HepG2 (cell line): ENCODE results near the gene SFMBT1.

Experiments
- ATF3 ChIP-seq: sonication (generic); formaldehyde crosslinking; IDR thresholded peaks from 2 replicates; pipeline ENCODE4 v1.4.0; 2020; ENCODE audit warnings: missing genetic modification reagents
- FOXK1 ChIP-seq: sonication (generic); formaldehyde crosslinking; IDR thresholded peaks from 2 replicates; pipeline ENCODE4 v1.4.0; 2020; ENCODE audit warnings: low read depth, missing genetic modification reagents, borderline replicate concordance
- GATAD1 ChIP-seq: IDR thresholded peaks from 2 replicates; pipeline ENCODE4 v1.6.1; 2016; ENCODE audit warnings: missing genetic modification reagents, missing compliant biosample characterization
- POGZ ChIP-seq: sonication (generic); formaldehyde crosslinking; IDR thresholded peaks from 2 replicates; pipeline ENCODE4 v1.4.0; 2020; ENCODE audit warnings: mild to moderate bottlenecking, missing genetic modification reagents
- SP2 ChIP-seq: sonication (generic); formaldehyde crosslinking; IDR thresholded peaks from 2 replicates; pipeline ENCODE4 v1.5.1; 2020; ENCODE audit warnings: mild to moderate bottlenecking, missing genetic modification reagents
- ZFP37 ChIP-seq: sonication (generic); formaldehyde crosslinking; IDR thresholded peaks from 2 replicates; pipeline ENCODE4 v1.4.0; 2020; ENCODE audit warnings: missing genetic modification reagents, borderline replicate concordance
- ZNF362 ChIP-seq: sonication (generic); formaldehyde crosslinking; IDR thresholded peaks from 2 replicates; pipeline ENCODE4 v1.4.0; 2020; ENCODE audit warnings: missing genetic modification reagents, mild to moderate bottlenecking, borderline replicate concordance
- ZNF672 ChIP-seq: sonication (generic); formaldehyde crosslinking; IDR thresholded peaks from 2 replicates; pipeline ENCODE4 v1.8.1; 2022; ENCODE audit warnings: missing genetic modification reagents

- TF ChIP-seq POGZ (CRISPR knock-in tag) = no peak
- no peak for TF ChIP-seq FOXK1 (CRISPR knock-in tag)
- TF ChIP-seq GATAD1 (CRISPR knock-in tag) = no peak
- TF ChIP-seq ZFP37 (CRISPR knock-in tag) = no peak
- TF ChIP-seq ATF3 (CRISPR knock-in tag) = no peak
- no peak for TF ChIP-seq ZNF362 (CRISPR knock-in tag)
- no peak for TF ChIP-seq ZNF672 (CRISPR knock-in tag)
- TF ChIP-seq SP2 (CRISPR knock-in tag) = no peak; the same call in 1 of the 2 replicates
Measured at GRCh38 chr3:53073553-53074365, 27.9 kb upstream of the SFMBT1 start.
